AG04450 (cell line): ENCODE data around the gene VEGFB. TPM values are rescaled to one million over a fixed set of nuclear protein-coding genes. Genes with fewer than 3 reads are reported as not detected.

Experiments used
- CTCF ChIA-PET: fragments of 300-600, 350-600 bp; formaldehyde crosslinking; extraction: SDS; loops from one replicate; lab custom pipeline; 2022; ENCODE audit warnings: antibody characterized with exemption, inconsistent platforms; lab: Charles Lee
- POLR2A ChIA-PET: fragments of 350-600 bp; formaldehyde crosslinking; extraction: SDS; loops from one replicate; lab custom pipeline; 2021; ENCODE audit warnings: antibody characterized with exemption, inconsistent platforms; lab: Yijun Ruan, JAX
- DNase-seq: peaks from one replicate; pipeline ENCODE4 v3.0.0-alpha.2; 2011; ENCODE audit warnings: low read depth, low spot score
- H3K27ac ChIP-seq: one replicate; pipeline ENCODE4 v1.5.1; 2012; ENCODE audit warnings: low read depth, low read length, control low read depth
- H3K27me3 ChIP-seq: one replicate; pipeline ENCODE4 v1.6.0; 2012; ENCODE audit warnings: low read length; ENCODE audit not compliant: control insufficient read depth, insufficient read depth
- H3K4me3 ChIP-seq: 2 replicates; pipeline ENCODE4 v1.5.1; 2011; ENCODE audit warnings: mild to moderate bottlenecking, low read depth, low read length, control low read depth
- H3K9me3 ChIP-seq: 2 replicates; pipeline ENCODE4 v1.5.1; 2012; ENCODE audit warnings: low read length; ENCODE audit not compliant: control insufficient read depth, insufficient read depth
- polyA plus RNA-seq: library from polyadenylated mRNA; depleted of rRNA; stranded (reverse); fragments of >200 nt; gene quantifications from 2 replicates; pipeline ENCODE4 v1.2.3, GENCODE V29; 2011
- TF ChIP-seq, protein P1 (sequence below): IDR thresholded peaks from 2 replicates; pipeline ENCODE4 v1.5.1; 2011; ENCODE audit warnings: low read depth, low read length, control low read depth, inconsistent platforms

The VEGFB gene
- polyA plus RNA-seq, 1 experiment = 11.8 TPM

GRCh38 chr11:64210301-64211020, 23.9 kb upstream of the VEGFB start:
- CTCF ChIA-PET = no interaction called here
- TF ChIP-seq, protein P1, sequence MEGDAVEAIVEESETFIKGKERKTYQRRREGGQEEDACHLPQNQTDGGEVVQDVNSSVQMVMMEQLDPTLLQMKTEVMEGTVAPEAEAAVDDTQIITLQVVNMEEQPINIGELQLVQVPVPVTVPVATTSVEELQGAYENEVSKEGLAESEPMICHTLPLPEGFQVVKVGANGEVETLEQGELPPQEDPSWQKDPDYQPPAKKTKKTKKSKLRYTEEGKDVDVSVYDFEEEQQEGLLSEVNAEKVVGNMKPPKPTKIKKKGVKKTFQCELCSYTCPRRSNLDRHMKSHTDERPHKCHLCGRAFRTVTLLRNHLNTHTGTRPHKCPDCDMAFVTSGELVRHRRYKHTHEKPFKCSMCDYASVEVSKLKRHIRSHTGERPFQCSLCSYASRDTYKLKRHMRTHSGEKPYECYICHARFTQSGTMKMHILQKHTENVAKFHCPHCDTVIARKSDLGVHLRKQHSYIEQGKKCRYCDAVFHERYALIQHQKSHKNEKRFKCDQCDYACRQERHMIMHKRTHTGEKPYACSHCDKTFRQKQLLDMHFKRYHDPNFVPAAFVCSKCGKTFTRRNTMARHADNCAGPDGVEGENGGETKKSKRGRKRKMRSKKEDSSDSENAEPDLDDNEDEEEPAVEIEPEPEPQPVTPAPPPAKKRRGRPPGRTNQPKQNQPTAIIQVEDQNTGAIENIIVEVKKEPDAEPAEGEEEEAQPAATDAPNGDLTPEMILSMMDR = no peak
- H3K27me3 ChIP-seq = no peaks in the 10 kb centered on the region
- no peak for DNase-seq
- no peaks in the 10 kb centered on the region; the same call in 1 of the 2 replicates for H3K9me3 ChIP-seq
- H3K27ac ChIP-seq = no peak overlapping the region
- no peak overlapping the region for H3K4me3 ChIP-seq
- POLR2A ChIA-PET = interaction anchor here (0.9 to 2.3 kb wide), 2 partner anchors 10 to 13 kb away, joined by 3 to 6 read pairs; no protein-coding TSS in a partner anchor

DNA sequence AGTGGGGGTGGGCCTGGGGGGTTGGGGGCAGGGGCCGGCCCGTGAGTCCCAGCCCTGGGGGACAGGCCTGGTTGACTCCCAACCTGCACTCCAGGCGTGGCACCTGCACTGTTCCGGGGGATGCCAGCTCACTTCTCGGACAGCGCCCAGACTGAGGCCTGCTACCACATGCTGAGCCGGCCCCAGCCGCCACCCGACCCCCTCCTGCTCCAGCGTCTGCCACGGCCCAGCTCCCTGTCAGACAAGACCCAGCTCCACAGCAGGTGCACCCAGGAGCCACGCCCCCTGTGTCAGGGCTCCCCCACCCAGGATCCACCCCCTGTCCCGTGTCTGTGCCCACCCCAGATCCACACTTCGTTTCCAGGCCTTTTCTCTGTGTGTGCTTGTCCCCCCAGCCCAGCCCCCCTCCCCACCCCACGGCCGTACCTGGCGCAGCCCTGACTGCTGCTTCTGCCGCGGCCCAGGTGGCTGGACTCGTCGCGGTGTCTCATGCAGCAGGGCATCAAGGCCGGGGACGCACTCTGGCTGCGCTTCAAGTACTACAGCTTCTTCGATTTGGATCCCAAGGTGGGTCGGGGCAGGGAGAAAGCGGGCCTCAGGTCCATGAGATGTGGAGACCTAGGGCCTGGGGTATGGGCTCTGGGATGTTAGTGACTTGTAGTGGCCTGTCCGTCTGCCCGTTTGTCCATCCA, 23.1 kb upstream of the VEGFB start:
- DNase-seq = no peak
- TF ChIP-seq, protein P1 = no peak
- CTCF ChIA-PET = interaction anchor here (1.0 to 1.3 kb wide), 2 partner anchors 92 to 93 kb away, joined by 3 to 4 read pairs; no protein-coding TSS in a partner anchor
- Histone ChIP-seq H3K9me3 (no peaks in the 10 kb centered on the region; the same call in 1 of the 2 replicates), H3K4me3 (no peak overlapping the region), H3K27ac (no peak overlapping the region), H3K27me3 (no peaks in the 10 kb centered on the region)
- POLR2A ChIA-PET = interaction anchor here (2.3 kb wide), 1 partner anchor 12 kb away, joined by 6 read pairs; no protein-coding TSS in a partner anchor

- no peak for DNase-seq
- CTCF ChIA-PET = interaction anchor here (6.1 kb wide), 1 partner anchor 12 kb away, joined by 34 read pairs; no protein-coding TSS in a partner anchor
- POLR2A ChIA-PET = interaction anchor here (0.7 to 0.9 kb wide), 2 partner anchors 8 to 9 kb away, joined by 3 to 6 read pairs; no protein-coding TSS in a partner anchor
These were observed 17.5 kb upstream of the VEGFB start for GRCh38 chr11:64216879-64217278.

GRCh38 chr11:64218628-64219353, 15.6 kb upstream of the VEGFB start:
- CTCF ChIA-PET = interaction anchor here (1.0 kb wide), 1 partner anchor 85 kb away, joined by 3 read pairs; no protein-coding TSS in a partner anchor
- H3K27me3 ChIP-seq = no peaks in the 10 kb centered on the region
- H3K4me3 ChIP-seq = no peak overlapping the region
- no peak for DNase-seq
- TF ChIP-seq, protein P1 = no peak
- POLR2A ChIA-PET = interaction anchor here (0.8 kb wide), 1 partner anchor 8 kb away, joined by 3 read pairs; no protein-coding TSS in a partner anchor
- H3K27ac ChIP-seq = no peak overlapping the region
- no peaks in the 10 kb centered on the region for H3K9me3 ChIP-seq

More at GRCh38 chr11:64216879-64217278, 17.5 kb upstream of the VEGFB start:
- no peak overlapping the region for H3K4me3 ChIP-seq
- H3K27me3 ChIP-seq = no peaks in the 10 kb centered on the region
- TF ChIP-seq, protein P1 = no peak
- H3K9me3 ChIP-seq = no peaks in the 10 kb centered on the region
- no peak overlapping the region for H3K27ac ChIP-seq
